Activated CD8-positive, alpha-beta memory T cell treated with anti-CD3 and anti-CD28 coated beads for 48 hours (primary cell): ENCODE results near the gene PLB1.
A peak's percentile ranks its signal among the peaks of the same experiment; 100 is the strongest.
"Not testable (repeated sequence)": the region's sequence is repeated elsewhere in the genome, so short reads cannot be mapped to it uniquely, and the experiment has no call there.

ENCODE experiments used
- DNase-seq, 3 experiments: peaks; one replicate each; pipeline ENCODE4 v3.0.0-alpha.2; 2020; ENCODE audit warnings: low read depth in 2 of 3, low spot score in 2 of 3

The PLB1 gene

DNA sequence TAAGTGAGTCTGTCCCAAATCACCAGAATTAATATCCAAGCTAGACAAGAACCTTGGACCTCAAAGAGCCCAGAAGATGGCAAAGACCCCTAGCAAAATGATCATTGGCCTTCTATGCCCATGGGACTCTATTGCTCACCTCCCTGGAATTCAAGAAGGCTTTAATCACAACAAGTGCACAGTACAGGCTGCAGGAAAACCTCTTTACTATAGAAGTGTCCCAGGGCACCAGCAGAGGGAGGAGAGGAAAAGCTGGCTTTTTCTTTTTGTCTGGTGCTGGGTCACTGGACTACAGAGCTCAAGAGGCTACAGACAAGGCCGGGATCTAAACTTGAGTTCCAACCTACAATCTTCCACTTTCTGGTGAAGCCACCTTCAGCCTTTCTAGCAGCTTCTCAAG lies 167.5 kb downstream of the PLB1 start:
- DNase-seq, result no peak

DNA sequence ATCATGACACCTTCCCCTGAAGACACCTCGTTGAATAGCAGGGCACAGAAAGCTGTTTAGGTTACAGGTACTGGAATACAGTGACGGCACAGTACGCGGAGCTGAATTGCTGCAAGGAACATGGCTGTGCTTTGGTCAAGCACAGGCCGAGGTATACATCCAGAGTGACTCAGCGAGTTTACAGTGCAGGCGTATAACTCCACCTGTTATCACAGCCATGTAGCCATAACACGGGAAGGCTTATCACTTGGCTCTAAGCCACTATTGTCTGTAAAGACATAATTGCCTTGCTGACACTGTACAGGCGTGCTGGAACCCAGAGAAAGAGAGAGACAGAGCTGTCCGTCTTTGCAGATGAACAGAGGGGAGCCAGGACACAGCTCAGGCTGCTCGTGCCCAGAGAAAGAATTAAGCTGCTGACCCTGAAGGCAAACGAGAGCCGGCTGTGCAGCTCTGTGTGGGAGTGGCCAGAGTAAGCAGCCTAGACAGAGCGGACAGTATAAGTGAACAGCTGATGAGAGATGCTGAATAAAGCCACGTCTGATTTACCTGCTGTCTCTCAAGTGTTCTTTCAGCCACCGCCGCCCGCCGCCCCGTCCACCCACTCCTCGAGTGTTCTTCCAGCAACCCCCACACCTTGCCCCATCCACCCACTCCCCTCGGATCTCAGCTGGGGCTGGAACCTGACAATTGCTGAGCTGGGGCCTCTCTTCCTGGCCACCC lies 168.4 kb downstream of the PLB1 start:
- no peak for DNase-seq

DNA sequence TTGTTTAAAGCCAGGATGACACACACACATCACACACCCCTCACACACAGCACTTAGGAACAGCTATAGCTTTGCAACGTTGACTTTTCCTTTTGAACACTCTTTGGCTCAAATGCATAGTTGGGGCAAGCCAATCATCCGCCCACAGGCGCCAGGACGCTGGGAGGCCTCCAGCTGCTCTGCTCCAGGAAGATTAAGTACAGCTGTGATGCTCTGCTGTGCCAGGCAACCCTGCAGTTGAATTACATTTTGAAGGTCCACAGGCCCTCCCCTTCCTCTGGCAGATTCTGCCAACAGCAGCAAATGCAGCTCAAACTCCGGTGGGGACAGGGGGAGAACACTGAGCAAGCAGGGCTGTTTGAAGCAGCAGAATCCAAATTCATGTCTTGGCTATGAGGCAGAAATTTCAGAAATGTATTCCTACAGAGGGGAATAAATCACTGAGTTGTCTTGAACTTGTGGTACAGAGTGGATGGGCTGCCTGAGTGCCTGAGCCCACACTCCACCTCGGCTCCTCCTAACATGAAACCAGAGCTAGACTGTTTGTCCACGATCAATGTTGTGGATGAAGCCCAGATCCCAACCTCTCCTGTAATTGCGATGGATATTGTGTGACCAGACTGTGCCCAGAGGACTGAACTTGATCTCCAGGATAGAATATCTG lies 169.3 kb downstream of the PLB1 start:
- DNase-seq, result no peak

DNA sequence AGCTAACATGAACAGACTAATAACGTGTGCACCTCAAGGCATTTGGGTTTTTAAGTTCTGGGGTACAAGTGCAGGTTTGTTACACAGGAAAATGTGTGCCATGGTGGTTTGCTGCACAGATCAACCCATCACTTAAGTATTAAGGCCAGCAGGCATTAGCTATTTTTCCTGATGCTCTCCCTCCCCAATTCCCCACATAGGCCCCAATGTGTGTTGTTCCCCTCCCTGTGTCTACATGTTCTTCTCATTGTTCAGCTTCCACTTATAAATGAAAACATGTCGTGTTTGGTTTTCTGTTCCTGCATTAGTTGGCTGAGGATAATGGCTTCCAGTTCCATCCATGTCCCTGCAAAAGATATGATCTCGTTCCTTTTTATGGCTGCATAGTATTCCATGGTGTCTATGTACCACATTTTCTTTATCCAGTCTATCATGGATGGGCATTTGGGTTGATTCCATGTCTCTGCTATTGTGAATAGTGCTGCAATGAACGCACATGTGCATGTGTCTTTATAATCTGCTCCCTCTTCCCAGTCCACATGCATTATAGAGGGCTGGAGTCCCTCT lies 170.0 kb downstream of the PLB1 start:
- not testable (repeated sequence) for DNase-seq

DNA sequence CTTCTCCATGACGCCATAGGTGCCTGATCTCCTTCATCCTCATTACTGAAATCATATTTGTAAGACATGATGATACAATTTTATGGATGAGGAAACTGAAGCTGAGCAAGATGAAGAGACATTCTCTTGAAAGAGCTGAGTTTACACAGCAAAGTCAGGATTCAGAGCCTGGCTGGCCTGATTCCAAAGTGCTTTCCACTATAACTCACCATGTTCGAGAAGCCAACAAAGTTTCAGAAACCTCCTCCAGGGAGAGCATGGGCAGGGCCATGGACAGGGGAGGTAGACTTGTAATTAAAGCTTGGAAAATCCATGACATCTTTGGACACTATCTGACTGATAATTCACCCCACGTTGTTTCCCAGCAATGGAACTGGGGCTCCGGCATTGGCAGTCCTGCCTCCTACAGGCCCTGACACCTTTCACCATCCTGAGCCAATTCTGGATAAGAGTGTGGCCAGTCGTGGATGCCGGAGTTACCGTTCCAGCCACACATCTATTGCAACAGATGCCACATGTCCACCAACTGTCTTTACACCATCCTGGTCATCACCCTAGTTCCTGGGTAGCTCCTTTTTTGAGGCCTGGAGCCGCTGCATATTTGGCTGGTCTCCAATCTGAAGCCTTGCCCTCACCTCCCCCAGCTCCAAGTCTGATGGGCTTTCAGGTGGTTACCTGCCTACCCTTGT lies 170.8 kb downstream of the PLB1 start:
- DNase-seq, result no peak

DNA sequence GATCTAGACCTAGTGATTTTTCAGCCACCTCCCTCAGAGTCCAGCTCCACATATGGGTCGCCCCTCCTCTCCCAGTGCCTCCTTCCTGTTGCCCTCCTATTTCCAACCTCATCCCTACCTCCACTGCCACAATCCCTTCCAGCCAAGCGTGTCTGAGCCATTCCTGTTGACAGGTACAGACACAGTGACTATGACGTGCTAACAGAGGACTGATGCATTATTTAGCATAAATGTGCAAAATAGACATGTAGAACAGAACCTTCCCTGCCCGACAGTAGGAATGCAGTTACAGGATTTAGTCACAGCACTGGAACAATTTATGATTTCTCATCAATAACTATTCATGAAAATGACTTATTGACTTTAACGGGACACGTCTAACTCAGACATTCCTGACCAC lies 171.4 kb downstream of the PLB1 start:
- DNase-seq, result no peak

DNA sequence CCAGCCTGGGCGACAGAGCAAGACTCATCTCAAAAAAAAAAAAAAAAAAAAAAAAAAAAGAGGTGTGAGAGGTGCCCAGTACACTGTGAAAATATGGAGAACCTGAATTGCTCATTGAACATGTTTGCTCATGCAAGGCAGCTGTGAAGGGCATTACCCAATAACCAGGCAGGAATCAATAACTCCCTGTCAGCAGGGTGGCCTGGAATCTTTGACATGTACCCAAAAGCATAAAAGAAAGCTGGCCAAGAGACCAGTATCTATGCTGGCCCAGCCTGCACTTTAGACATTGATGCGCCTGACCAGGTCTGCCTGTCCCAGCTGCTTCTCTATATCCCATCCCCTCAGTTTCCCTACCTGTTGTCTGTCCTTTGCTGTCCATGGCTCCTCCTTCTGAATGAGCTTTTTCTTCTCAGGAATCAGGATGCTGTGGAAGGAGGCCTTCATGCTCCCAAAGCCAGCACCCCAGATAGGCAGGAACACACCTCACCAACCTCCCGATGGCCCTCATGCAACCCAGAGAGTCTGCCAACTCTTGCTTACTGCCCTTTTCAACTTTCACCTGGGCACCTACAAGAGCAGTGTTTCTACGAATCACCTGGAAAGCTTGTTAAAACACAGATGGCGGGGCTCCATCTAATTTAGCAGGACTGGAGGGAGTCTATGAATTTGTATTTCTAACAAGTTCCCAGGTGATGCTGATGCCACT lies 172.4 kb downstream of the PLB1 start:
- DNase-seq, result no peak

- DNase-seq, result no peak
Observed at GRCh38 chr2:28668880-28669279, 173.0 kb downstream of the PLB1 start.

DNA sequence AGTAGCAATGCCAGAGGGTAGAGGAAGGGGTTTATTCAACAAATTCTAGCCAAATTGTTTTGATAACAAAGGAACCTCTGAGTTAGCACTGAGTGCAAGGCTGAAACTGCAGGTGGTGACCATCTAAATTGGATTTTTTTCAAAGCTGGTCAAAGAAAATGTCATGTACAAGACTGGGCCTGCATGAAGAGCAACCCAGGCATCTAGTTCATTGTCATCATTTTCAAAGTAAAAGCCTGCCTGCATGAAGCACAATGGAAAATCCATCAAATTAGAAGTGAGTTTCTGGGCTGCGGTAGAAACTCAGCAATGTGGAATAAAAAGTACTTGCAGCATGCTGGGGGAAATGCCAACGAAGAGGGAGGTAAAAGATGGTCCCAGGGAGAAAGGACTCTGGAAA lies 175.0 kb downstream of the PLB1 start:
- DNase-seq, result no peak

DNA sequence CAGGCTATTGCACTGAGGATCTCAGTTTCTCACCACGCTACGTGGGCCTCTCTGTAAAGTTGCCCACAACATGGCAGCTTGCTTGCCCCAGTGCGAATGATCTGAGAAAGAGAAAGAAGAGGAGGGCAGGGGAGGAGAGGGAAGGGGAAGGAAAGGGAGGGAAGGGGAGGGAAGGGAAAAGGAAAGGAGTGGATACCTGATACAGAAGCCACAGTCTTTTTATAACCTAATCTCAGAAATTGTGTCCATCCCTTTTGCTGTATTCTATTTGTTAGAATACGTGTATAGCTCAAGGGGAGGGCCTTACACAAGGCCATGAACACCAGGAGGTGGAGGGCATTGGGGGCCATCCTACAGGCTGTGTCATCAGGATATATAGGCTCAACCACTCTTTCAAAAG lies 177.5 kb downstream of the PLB1 start:
- no peak for DNase-seq

- DNase-seq, result no peak
Observed at GRCh38 chr2:28674062-28674712, 178.3 kb downstream of the PLB1 start.

- no peak for DNase-seq
Observed at GRCh38 chr2:28674713-28675068, 178.8 kb downstream of the PLB1 start.

- DNase-seq, result no peak
Observed at GRCh38 chr2:28676152-28676835, 180.4 kb downstream of the PLB1 start.

DNA sequence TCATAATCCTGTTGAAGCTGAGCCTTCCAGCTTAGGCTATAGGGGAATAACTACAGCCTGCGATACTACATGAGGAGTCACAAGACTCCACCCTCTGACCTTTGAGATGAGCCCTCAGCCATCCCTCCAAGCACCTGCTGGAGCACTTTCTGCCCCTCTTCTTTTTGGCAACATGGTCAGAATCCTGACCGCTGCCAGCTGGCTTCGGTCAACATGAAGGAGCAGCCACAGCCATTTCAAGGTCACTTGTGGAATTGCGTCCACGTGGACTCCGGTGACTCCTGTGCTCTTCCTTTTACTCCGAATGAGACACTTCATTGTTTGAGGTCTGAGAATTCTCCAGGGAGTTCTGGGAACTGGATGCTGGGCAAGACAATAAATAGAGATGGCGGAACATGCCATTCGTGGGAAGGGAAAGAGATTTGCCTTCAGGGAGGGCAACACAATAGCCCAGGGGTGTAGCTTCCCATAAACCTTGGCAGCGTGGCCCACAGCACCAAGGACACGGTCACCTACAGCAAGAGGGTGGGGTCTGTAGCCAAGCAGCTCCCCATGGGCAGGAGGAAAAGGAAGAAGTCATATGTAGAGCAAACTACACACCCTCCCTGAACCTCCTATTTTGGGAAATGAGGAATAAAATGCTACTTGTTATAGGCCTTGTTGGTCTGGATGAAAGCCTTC lies 182.5 kb downstream of the PLB1 start:
- DNase-seq, result no peak

DNA sequence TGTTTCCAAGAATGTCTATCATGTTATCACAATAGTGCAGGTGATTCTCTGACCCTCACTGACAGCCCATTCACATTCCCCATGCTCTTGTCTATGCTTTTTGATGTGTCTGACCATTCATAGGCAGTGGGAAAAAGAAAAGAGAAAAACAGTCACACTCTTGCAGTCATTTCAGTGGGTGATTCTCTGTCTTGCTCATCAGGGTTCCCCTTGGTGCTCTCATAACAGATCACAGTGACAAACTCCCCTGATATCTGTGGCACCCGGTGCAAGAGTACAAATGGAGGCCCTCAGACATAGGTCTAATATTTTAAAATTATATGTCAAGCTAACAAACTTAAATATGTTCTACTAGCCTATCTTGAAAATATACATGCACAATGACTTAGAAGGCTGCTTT lies 183.1 kb downstream of the PLB1 start:
- DNase-seq, result no peak

DNA sequence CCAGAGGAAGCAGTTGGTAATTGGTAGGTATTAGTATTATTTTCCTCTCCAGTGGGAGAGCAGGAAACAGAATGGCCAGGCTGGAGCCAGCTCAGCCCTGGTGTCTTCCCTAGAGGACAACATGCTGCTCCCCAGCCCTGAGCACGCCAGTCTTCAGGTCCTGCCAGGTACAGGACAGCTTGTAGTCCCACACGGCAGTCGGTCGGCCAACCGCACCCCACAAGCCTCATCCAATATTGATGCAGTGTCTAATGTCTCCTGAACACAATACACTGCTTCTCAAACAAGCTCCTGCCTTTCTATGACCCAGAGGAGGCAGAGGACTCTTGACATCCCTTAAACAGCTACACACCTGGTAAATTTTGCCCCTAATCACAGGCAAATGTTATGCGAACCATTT lies 184.8 kb downstream of the PLB1 start:
- DNase-seq, result no peak

DNA sequence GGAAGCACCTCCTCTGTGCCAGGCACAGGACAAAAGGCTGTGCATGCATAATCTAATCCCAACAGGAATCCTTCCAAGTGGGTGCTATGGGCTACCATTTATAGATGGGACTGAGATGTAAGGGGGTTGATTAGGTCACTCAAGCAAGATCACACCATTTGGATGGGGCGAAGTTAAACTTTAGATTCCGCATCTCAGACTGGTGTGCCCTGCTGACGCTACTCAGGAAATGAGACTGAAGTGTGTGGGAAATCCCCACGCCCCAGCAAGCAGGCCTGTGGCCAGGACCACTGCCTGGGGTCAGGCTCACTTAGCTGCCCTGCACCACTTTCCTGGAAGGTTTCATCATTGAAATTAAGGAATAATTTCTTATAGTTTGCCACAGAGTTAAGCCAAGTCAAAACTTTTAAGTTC lies 185.3 kb downstream of the PLB1 start:
- DNase-seq, result peak; percentile 23 to 53 (median 41)

- DNase-seq, result no peak
Observed at GRCh38 chr2:28681606-28682005, 185.7 kb downstream of the PLB1 start.

- no peak for DNase-seq
Observed at GRCh38 chr2:28683100-28683706, 187.3 kb downstream of the PLB1 start.
